Tibial nerve (tissue), 4 donors: ENCODE data around the gene TPRN.

Source experiments
- EP300 ChIP-seq, 2 donors: sonication (generic); formaldehyde crosslinking; IDR thresholded peaks; one replicate each; pipeline ENCODE4 v1.6.1; 2017; ENCODE audit warnings: antibody characterized with exemption in 2 of 2, mild to moderate bottlenecking in 1 of 2
- POLR2A ChIP-seq, 2 donors: fragments of 450-650 bp; IDR thresholded peaks; one replicate each; pipeline ENCODE4 v1.6.1; 2017; ENCODE audit warnings: antibody characterized with exemption in 2 of 2, mild to moderate bottlenecking in 2 of 2, moderate library complexity in 2 of 2
- TF ChIP-seq, protein P1 (sequence below), 5 experiments: fragments of 200-600 bp in 3 of 5; fragments of 450-650 bp in 2 of 5; sonication (generic) in 3 of 5; IDR thresholded peaks; one replicate each; pipeline ENCODE4 v1.5.1; 2016 to 2019; ENCODE audit warnings: antibody characterized with exemption in 5 of 5, mild to moderate bottlenecking in 3 of 5, moderate library complexity in 2 of 5

- TF ChIP-seq, protein P1, sequence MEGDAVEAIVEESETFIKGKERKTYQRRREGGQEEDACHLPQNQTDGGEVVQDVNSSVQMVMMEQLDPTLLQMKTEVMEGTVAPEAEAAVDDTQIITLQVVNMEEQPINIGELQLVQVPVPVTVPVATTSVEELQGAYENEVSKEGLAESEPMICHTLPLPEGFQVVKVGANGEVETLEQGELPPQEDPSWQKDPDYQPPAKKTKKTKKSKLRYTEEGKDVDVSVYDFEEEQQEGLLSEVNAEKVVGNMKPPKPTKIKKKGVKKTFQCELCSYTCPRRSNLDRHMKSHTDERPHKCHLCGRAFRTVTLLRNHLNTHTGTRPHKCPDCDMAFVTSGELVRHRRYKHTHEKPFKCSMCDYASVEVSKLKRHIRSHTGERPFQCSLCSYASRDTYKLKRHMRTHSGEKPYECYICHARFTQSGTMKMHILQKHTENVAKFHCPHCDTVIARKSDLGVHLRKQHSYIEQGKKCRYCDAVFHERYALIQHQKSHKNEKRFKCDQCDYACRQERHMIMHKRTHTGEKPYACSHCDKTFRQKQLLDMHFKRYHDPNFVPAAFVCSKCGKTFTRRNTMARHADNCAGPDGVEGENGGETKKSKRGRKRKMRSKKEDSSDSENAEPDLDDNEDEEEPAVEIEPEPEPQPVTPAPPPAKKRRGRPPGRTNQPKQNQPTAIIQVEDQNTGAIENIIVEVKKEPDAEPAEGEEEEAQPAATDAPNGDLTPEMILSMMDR (IDR thresholded peaks at IDR 0.05), result no peak
- no peak for TF ChIP-seq POLR2A (IDR thresholded peaks at IDR 0.05)
- no peak for TF ChIP-seq EP300 (IDR thresholded peaks at IDR 0.05)
Measured at GRCh38 chr9:137189297-137190295, 10.9 kb downstream of the TPRN start.
